DOHH2 (cell line): ENCODE measurements around the gene KLK6.

ENCODE experiments used
- H3F3A ChIP-seq: fragments of 200-600 bp; sonication (generic), shearing (Covaris generic); 2 replicates; pipeline ENCODE4 v1.6.0; 2016; ENCODE audit warnings: antibody characterized with exemption, mild to moderate bottlenecking; ENCODE audit not compliant: control insufficient read depth, insufficient read depth
- H3K27ac ChIP-seq: fragments of 200-600 bp; sonication (generic); 2 replicates; pipeline ENCODE4 v1.5.1; 2014; ENCODE audit warnings: low read depth, mild to moderate bottlenecking, low read length, moderate library complexity
- H3K27me3 ChIP-seq: fragments of 200-600 bp; sonication (generic); 2 replicates; pipeline ENCODE4 v1.6.1; 2014; ENCODE audit warnings: mild to moderate bottlenecking, low read length, mixed read lengths; ENCODE audit not compliant: control insufficient read depth
- H3K36me3 ChIP-seq: fragments of 200-600 bp; sonication (generic); 2 replicates; pipeline ENCODE4 v1.6.1; 2014; ENCODE audit warnings: mild to moderate bottlenecking, low read length, moderate library complexity, mixed read lengths; ENCODE audit not compliant: control insufficient read depth
- H3K4me1 ChIP-seq: fragments of 200-600 bp; sonication (generic); 2 replicates; pipeline ENCODE4 v1.6.1; 2014; ENCODE audit warnings: mild to moderate bottlenecking, low read length, mixed read lengths; ENCODE audit not compliant: control insufficient read depth
- H3K4me2 ChIP-seq: fragments of 200-600 bp; sonication (generic); 2 replicates; pipeline ENCODE4 v1.6.0; 2014; ENCODE audit warnings: mild to moderate bottlenecking, low read length, moderate library complexity
- H3K4me3 ChIP-seq: fragments of 200-600 bp; sonication (generic); 2 replicates; pipeline ENCODE4 v1.5.1; 2014; ENCODE audit warnings: mild to moderate bottlenecking, low read length, mixed read lengths
- H3K79me2 ChIP-seq: fragments of 200-600 bp; sonication (generic); 2 replicates; pipeline ENCODE4 v1.6.1; 2014; ENCODE audit warnings: mild to moderate bottlenecking, low read length, mixed read lengths; ENCODE audit not compliant: control insufficient read depth
- H3K9me2 ChIP-seq: fragments of 200-600 bp; sonication (generic); replicated peaks from 2 replicates; pipeline ENCODE4 v1.6.1; 2014; ENCODE audit warnings: mild to moderate bottlenecking, low read length, mixed read lengths; ENCODE audit not compliant: control insufficient read depth
- H3K9me3 ChIP-seq: fragments of 200-600 bp; sonication (generic); 2 replicates; pipeline ENCODE4 v1.6.1; 2014; ENCODE audit warnings: antibody characterized with exemption, low read length, mixed read lengths; ENCODE audit not compliant: control insufficient read depth, insufficient read depth
- H4K20me1 ChIP-seq: fragments of 200-600 bp; sonication (generic); 2 replicates; pipeline ENCODE4 v1.6.0; 2014; ENCODE audit warnings: low read depth, mild to moderate bottlenecking, antibody characterized with exemption, low read length, moderate library complexity; ENCODE audit not compliant: control insufficient read depth, insufficient read depth
- EZH2phosphoT487 ChIP-seq: fragments of 200-600 bp; sonication (generic); IDR thresholded peaks from 2 replicates; pipeline ENCODE4 v1.6.1; 2017; ENCODE audit warnings: borderline replicate concordance, mild to moderate bottlenecking, antibody characterized with exemption, low read length, moderate library complexity, mixed read lengths
- TF ChIP-seq, protein P1 (sequence below): fragments of 200-600 bp; sonication (generic); IDR thresholded peaks from one replicate; pipeline ENCODE4 v1.5.1; 2014; ENCODE audit warnings: antibody characterized with exemption, mild to moderate bottlenecking, low read depth, low read length; ENCODE audit not compliant: poor library complexity, severe bottlenecking

Gene KLK6

DNA sequence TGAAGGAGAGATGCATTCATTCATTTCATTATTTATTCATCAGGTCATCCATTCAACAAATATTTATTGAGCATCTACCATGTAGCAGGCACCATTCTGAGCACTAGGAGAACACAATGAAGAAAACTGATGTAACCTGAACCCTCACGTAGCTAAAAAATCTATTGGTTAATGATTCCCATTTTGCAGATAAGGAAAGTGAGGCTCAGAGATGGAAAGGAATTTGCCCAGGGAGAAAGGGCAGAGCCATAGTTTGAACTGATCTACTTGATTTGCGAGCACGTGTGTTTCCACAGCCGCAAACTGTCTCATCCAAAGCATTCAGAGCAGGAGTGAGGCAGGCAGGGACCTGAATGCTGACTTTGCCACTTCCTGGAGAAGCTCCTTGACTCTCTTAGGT is 29.3 kb upstream of the KLK6 start:
- TF ChIP-seq, protein P1, sequence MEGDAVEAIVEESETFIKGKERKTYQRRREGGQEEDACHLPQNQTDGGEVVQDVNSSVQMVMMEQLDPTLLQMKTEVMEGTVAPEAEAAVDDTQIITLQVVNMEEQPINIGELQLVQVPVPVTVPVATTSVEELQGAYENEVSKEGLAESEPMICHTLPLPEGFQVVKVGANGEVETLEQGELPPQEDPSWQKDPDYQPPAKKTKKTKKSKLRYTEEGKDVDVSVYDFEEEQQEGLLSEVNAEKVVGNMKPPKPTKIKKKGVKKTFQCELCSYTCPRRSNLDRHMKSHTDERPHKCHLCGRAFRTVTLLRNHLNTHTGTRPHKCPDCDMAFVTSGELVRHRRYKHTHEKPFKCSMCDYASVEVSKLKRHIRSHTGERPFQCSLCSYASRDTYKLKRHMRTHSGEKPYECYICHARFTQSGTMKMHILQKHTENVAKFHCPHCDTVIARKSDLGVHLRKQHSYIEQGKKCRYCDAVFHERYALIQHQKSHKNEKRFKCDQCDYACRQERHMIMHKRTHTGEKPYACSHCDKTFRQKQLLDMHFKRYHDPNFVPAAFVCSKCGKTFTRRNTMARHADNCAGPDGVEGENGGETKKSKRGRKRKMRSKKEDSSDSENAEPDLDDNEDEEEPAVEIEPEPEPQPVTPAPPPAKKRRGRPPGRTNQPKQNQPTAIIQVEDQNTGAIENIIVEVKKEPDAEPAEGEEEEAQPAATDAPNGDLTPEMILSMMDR = no peak
- no peak for TF ChIP-seq EZH2phosphoT487
- Histone ChIP-seq H3K9me2 (no peaks in the 10 kb centered on the region), H3K27me3 (no peaks in the 10 kb centered on the region), H3K79me2 (no peaks in the 10 kb centered on the region), H3K36me3 (no peaks in the 10 kb centered on the region), H4K20me1 (no peaks in the 10 kb centered on the region), H3K9me3 (peaks cover 9% of the 10 kb centered on the region; the same call in 1 of the 2 replicates), H3K4me3 (no peak overlapping the region), H3K4me1 (no peaks in the 10 kb centered on the region), H3F3A (no peaks in the 10 kb centered on the region), H3K27ac (no peak overlapping the region), H3K4me2 (no peak overlapping the region)

DNA sequence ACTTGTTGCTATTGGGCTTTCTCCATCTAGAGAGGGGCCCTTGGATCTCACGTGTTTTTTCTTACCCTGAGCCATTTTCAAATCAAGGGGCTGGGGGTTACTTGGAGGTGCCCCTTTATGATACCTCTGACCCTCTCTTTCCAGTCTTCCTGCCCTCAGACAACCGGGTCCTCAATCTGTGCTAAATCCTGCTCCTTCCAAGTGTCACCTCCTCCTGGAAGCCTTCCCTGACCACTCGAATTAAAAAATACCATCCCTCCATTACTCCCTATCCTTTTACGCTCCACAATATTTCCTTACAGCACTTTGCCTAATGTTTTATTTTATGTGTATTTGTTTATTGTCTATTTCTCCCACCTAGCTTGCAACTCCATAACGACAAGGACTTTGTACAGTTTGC is 28.7 kb upstream of the KLK6 start:
- H3F3A ChIP-seq = no peaks in the 10 kb centered on the region
- no peak for TF ChIP-seq EZH2phosphoT487
- TF ChIP-seq, protein P1 = no peak
- H3K36me3 ChIP-seq = no peaks in the 10 kb centered on the region
- H3K4me2 ChIP-seq = no peak overlapping the region
- no peaks in the 10 kb centered on the region for H3K79me2 ChIP-seq
- H3K9me3 ChIP-seq = peaks cover 9% of the 10 kb centered on the region; the same call in 1 of the 2 replicates
- no peaks in the 10 kb centered on the region for H3K9me2 ChIP-seq
- no peak overlapping the region for H3K27ac ChIP-seq
- no peak overlapping the region for H3K4me3 ChIP-seq
- no peaks in the 10 kb centered on the region for H3K27me3 ChIP-seq
- no peaks in the 10 kb centered on the region for H3K4me1 ChIP-seq
- no peaks in the 10 kb centered on the region for H4K20me1 ChIP-seq

DNA sequence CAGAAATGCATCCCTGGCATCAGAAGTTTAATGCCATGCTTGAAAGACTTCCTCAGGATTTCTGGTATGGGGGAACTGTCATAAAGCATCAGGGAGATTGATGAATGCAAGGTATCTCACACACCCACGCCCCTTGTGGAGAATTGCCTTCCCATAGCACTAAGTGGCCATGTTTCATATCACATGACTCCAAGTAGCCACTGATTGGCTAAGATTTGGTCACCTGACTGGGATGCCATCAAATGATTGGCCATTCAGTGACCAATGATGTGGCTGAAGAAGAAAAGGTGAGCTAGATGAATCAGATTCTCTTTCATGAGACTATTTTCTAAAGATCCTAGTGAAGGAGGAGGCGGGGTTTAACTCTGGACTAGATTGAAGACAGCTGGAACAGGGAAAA is 24.7 kb upstream of the KLK6 start:
- H3K27me3 ChIP-seq = peaks cover 7% of the 10 kb centered on the region

More for the DNA sequence above, 24.7 kb upstream of the KLK6 start:
- no peaks in the 10 kb centered on the region for H3K36me3 ChIP-seq
- TF ChIP-seq, protein P1 = no peak
- no peak for TF ChIP-seq EZH2phosphoT487
- peaks cover 9% of the 10 kb centered on the region; the same call in 1 of the 2 replicates for H3K9me3 ChIP-seq
- H3K9me2 ChIP-seq = no peaks in the 10 kb centered on the region
- no peak overlapping the region for H3K4me3 ChIP-seq
- no peaks in the 10 kb centered on the region for H3K79me2 ChIP-seq
- no peaks in the 10 kb centered on the region for H4K20me1 ChIP-seq
- no peaks in the 10 kb centered on the region for H3K4me1 ChIP-seq
- H3F3A ChIP-seq = no peaks in the 10 kb centered on the region
- H3K27ac ChIP-seq = no peak overlapping the region
- H3K4me2 ChIP-seq = no peak overlapping the region
